Activated CD4-positive, alpha-beta T cell treated with anti-CD3 and anti-CD28 coated beads, Interleukin-2, Interleukin-6, amounts not matched to agents 100 ng/mL and 50 ng/mL, durations not matched to agents 16 hours and 8 hours (primary cell): ENCODE data around the gene DNMT3A.

Experiments used
- DNase-seq: peaks from one replicate; pipeline ENCODE4 v3.0.0-alpha.2; 2020

The DNMT3A gene

GRCh38 chr2:25302758-25303375 lies 38.9 kb downstream of the DNMT3A start:
- no peak for DNase-seq

- peak; percentile 94 for DNase-seq
These were observed 40.0 kb downstream of the DNMT3A start for GRCh38 chr2:25301453-25302352.

GRCh38 chr2:25300001-25300400 lies 41.7 kb downstream of the DNMT3A start:
- DNase-seq: no peak

DNA sequence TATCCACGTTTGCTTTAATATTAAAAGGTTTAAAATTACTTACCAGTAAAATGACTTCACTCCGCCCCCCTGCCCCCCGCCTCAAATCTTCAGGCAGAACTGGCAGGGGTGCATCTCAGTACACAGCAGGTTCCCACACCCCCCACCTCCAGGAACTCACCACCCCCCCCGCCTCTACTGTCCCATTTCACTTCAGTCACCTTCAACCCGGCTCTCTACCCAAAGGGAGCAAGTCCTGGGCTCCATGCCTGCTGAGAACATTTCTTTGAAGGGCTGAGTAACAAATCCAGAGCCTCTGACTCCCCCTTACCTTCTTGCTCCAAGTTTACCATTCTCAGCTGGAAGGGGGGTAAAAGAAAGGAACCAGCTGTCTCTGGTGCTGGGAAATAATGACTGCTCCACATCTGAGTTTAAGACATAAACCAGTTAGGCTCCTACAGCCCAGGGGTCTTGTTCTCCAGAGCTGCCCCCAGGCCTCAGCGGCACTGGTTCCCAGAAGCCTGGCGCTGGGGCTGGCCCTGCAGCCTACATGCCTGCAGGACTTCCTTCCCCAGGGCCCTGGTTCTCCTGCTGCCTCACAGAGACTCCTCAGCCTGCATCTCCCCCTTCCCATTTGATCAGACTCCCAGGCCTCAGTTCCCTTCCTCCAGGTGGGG lies 42.8 kb downstream of the DNMT3A start:
- DNase-seq: no peak

- no peak for DNase-seq
These were observed 44.0 kb downstream of the DNMT3A start for GRCh38 chr2:25297738-25298137.

GRCh38 chr2:25295621-25296020 lies 46.1 kb downstream of the DNMT3A start:
- DNase-seq: no peak

DNA sequence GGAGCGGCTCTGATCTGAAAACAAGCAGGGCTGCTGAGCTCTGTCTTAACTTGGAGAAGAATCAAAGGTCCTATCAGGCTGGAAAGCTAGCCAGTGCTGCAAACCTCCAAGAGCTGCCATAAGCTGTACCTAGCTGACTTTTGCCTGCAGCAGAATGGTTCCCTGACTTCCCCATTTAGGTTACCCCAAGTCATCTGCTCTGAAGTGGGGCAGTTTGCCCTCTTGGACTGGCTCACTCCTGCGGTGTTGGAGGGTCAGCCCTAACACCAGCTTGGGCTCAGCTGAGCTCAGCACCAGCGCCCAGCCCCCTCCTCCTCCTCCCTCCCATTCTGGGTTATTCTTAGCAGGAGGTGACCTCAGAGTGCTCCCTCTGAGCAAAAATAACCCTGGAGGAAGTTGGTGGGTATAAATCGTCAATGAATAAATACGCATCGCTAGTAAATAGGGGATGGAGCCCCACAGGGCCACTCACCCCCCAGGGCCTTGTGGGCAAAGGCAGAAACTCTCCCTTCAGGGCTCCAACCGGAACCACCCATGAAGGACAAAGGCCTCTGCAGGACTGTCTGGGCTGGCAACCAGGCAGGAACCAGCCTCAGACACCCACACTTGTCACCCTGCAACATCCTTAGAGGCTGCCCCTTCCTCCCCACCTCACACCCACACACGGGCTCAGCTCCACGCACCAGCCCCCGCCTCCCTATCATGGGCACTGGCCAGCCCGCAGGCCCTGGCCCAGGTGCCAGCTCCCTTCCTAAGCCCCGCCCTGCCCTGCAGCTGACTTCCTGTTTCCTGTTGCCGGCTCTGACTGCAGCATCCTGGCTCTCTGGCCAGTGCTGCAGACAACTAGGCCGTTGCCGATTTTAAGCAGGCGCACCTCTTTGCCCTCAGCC lies 46.9 kb downstream of the DNMT3A start:
- peak; percentile 87 for DNase-seq

DNA sequence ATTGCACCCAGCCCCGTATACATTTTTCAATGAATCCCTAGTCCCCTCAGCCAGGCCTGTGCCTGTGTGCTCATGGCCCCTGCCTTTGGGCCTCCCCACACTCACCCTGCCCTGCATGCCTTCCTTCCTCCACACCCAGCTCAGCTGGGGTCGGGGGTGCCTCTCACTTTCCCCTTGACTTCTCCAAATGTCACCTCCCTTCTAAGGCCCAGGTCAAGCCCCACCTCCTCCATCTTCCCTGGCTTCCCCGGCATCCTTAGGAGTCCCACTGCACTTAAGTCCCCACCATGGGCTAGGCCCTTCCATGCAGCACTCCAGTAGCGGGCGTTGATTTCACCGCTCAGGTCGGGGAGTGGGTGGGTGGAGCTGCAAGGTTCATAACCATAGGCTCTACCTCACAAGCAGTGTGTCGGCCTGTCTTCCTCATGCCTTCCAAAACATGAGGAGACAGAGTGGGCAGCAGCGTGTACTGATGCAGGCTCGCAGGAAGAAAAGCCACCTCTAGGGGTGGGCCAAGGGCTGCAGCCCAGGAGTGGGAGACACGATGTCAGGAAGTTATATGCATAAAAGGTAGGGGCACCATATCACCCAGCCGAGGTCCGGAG lies 47.7 kb downstream of the DNMT3A start:
- no peak for DNase-seq

GRCh38 chr2:25293145-25293544 lies 48.6 kb downstream of the DNMT3A start:
- no peak for DNase-seq

DNA sequence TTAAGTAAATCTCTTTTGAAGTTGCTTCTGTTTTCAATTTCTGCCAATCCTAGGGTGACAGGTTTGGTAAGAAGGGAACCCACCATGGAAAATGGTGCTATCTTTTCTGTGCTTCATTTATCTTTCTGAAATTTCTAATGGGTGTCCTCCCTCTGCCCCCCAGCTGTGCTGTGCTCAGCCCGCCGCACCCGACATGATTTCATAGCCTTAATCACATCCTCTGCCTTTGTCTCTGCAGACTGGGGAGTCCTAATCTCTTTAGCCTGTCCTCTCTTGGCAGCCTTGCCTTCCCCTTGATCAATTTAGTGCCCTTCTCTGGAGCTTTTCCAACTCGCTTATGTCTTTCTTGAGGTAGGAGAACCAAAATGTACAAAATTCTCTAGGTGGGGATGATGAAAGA lies 49.3 kb downstream of the DNMT3A start:
- DNase-seq: no peak

DNA sequence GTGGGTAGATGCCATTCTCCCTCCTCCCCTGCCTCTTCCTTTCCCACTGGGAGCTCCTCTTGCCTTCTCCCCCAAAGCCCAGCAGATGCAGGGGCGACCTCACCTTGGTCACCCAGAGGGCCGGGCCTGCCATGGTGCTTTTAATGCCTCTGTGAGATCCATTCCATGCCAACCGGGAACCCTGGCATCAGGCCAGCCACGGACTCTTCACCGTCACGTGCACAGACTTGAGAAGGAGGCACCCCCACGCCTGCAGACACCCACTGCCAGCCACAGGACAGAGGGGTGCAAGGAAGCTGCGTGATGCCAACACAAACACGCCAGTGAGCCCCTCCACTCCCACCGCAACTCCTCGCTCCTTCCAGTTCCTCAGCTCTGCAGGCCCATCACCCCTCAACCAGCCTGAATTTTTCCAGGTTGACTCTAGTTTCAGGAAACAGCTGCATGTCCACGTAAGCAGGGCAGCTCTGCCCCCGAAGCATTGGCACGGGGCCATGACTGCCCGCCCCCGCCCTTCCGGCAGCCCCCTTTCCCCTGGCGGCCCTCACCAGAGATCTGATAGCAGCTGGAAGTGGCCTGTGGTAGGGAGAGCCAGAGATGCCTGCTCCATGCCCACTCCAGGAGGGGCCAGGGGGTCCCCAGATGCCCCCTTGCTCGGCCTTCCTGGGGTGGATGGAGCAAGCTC lies 50.8 kb downstream of the DNMT3A start:
- no peak for DNase-seq

GRCh38 chr2:25286723-25287483 lies 54.8 kb downstream of the DNMT3A start:
- no peak for DNase-seq

- peak; percentile 80 for DNase-seq
These were observed 55.7 kb downstream of the DNMT3A start for GRCh38 chr2:25286025-25286400.

- DNase-seq: no peak
These were observed 56.3 kb downstream of the DNMT3A start for GRCh38 chr2:25285265-25286024.

GRCh38 chr2:25284756-25285155 lies 57.0 kb downstream of the DNMT3A start:
- DNase-seq: no peak

DNA sequence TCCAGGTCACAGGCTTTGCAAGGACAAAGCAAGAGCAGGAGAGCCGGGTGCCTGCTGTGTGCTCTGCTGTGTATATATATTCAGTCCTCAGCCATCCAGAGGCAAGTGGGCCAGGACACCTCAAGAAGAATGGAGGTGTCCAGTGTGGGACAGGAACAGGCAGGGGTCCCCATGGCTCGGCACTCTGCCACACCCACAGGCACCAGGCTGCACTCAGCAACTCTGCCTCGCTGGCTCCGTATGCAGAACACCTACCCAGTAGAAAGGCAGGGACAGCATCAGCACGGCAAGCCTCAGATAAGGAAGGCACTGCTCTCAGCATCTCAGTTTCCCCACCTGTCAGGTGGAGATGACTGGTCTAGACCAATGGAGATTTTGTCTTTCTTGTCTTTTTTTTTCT lies 57.8 kb downstream of the DNMT3A start:
- DNase-seq: no peak

GRCh38 chr2:25281941-25282340 lies 59.8 kb downstream of the DNMT3A start:
- DNase-seq: no peak

- DNase-seq: no peak
These were observed 60.2 kb downstream of the DNMT3A start for GRCh38 chr2:25281522-25281921.

GRCh38 chr2:25280051-25280687 lies 61.6 kb downstream of the DNMT3A start:
- no peak for DNase-seq
